SK-N-SH treated with all-trans-retinoic acid at 6 μM for 48 hours (cell line): ENCODE measurements around the gene RGS19.

Source experiments
- ATAC-seq: fragments of 200-7000 bp; cut with Tn5 transposase; 3 replicates; pipeline ENCODE4 v1.9.1; 2020; ENCODE audit warnings: mild to moderate bottlenecking, moderate library complexity
- ARNTL ChIP-seq: fragments of 450-650 bp; formaldehyde crosslinking; IDR thresholded peaks from 2 replicates; pipeline ENCODE4 v1.5.0; 2020; ENCODE audit warnings: low read depth, mild to moderate bottlenecking, moderate library complexity, borderline replicate concordance
- CSDC2 ChIP-seq: fragments of 250-450 bp; sonication (Bioruptor Pico); IDR thresholded peaks from 2 replicates; pipeline ENCODE4 v1.5.0; 2020; ENCODE audit warnings: mild to moderate bottlenecking, moderate library complexity
- CSRNP3 ChIP-seq: fragments of 250-450 bp; sonication (Bioruptor Pico); IDR thresholded peaks from 2 replicates; pipeline ENCODE4 v1.5.1; 2021; ENCODE audit warnings: mild to moderate bottlenecking, moderate library complexity
- ESRRG ChIP-seq: fragments of 250-450 bp; sonication (Bioruptor Pico); IDR thresholded peaks from 2 replicates; pipeline ENCODE4 v1.6.1; 2021; ENCODE audit warnings: mild to moderate bottlenecking
- POU6F1 ChIP-seq: fragments of 250-450 bp; sonication (Bioruptor Pico); IDR thresholded peaks from 2 replicates; pipeline ENCODE4 v1.8.0; 2021; ENCODE audit warnings: low read depth, mild to moderate bottlenecking, moderate library complexity, borderline replicate concordance
- PPARA ChIP-seq: fragments of 250-450 bp; sonication (Bioruptor Pico); IDR thresholded peaks from 2 replicates; pipeline ENCODE4 v1.5.0; 2020; ENCODE audit warnings: mild to moderate bottlenecking, borderline replicate concordance
- SNAI2 ChIP-seq: fragments of 250-450 bp; sonication (Bioruptor Pico); IDR thresholded peaks from 2 replicates; pipeline ENCODE4 v1.5.0; 2020; ENCODE audit warnings: mild to moderate bottlenecking, moderate library complexity
- TCF4 ChIP-seq: fragments of 250-450 bp; sonication (Bioruptor Pico); IDR thresholded peaks from 2 replicates; pipeline ENCODE4 v1.8.0; 2021; ENCODE audit warnings: mild to moderate bottlenecking, moderate library complexity, borderline replicate concordance
- TSHZ2 ChIP-seq: fragments of 250-450 bp; sonication (Bioruptor Pico); IDR thresholded peaks from 2 replicates; pipeline ENCODE4 v1.5.0; 2020; ENCODE audit warnings: mild to moderate bottlenecking, moderate library complexity
- ZC3H10 ChIP-seq: fragments of 250-450 bp; sonication (Bioruptor Pico); IDR thresholded peaks from 2 replicates; pipeline ENCODE4 v1.5.1; 2021; ENCODE audit warnings: mild to moderate bottlenecking, moderate library complexity
- ZFP3 ChIP-seq: fragments of 250-450 bp; sonication (Bioruptor Pico); IDR thresholded peaks from 2 replicates; pipeline ENCODE4 v1.5.0; 2020; ENCODE audit warnings: mild to moderate bottlenecking, moderate library complexity
- ZFP30 ChIP-seq: fragments of 450-650 bp; formaldehyde crosslinking; IDR thresholded peaks from 2 replicates; pipeline ENCODE4 v1.5.0; 2022; ENCODE audit warnings: mild to moderate bottlenecking, moderate library complexity
- ZNF565 ChIP-seq: fragments of 450-650 bp; formaldehyde crosslinking; conservative IDR thresholded peaks from 2 replicates; pipeline ENCODE4 v1.5.0; 2020; ENCODE audit warnings: low read depth, mild to moderate bottlenecking, moderate library complexity
- ZNF70 ChIP-seq: fragments of 450-650 bp; formaldehyde crosslinking; IDR thresholded peaks from 2 replicates; pipeline ENCODE4 v1.5.0; 2020; ENCODE audit warnings: mild to moderate bottlenecking, moderate library complexity
- ZNF8 ChIP-seq: fragments of 450-650 bp; formaldehyde crosslinking; IDR thresholded peaks from 2 replicates; pipeline ENCODE4 v1.5.0; 2020; ENCODE audit warnings: mild to moderate bottlenecking, moderate library complexity

The RGS19 gene

GRCh38 chr20:64108731-64109681, 29.7 kb upstream of the RGS19 start (continued):
- TF ChIP-seq CSRNP3 (CRISPR knock-in tag) (no peak), TCF4 (CRISPR knock-in tag) (no peak), ZC3H10 (no peak), SNAI2 (CRISPR knock-in tag) (no peak), POU6F1 (no peak)

- TF ChIP-seq PPARA (CRISPR knock-in tag) (no peak), ZNF8 (CRISPR knock-in tag) (no peak), ESRRG (CRISPR knock-in tag) (no peak), SNAI2 (CRISPR knock-in tag) (no peak), TCF4 (CRISPR knock-in tag) (no peak), ZFP30 (no peak), ZFP3 (CRISPR knock-in tag) (no peak), CSDC2 (CRISPR knock-in tag) (no peak), TSHZ2 (CRISPR knock-in tag) (no peak), ZNF565 (CRISPR knock-in tag) (no peak)
- ATAC-seq: no peak
Observed at GRCh38 chr20:64107736-64108457, 28.6 kb upstream of the RGS19 start.

GRCh38 chr20:64106981-64107735, 27.8 kb upstream of the RGS19 start, which contains the start of gene NPBWR2:
TSS of gene NPBWR2 (minus strand) at chr20:64107565. CDS start at chr20:64106831, 734 bp downstream.
- no peak for TF ChIP-seq ESRRG (CRISPR knock-in tag)
- TF ChIP-seq ZNF70 (CRISPR knock-in tag): no peak
- TF ChIP-seq ARNTL (CRISPR knock-in tag): no peak
- no peak for TF ChIP-seq TSHZ2 (CRISPR knock-in tag)
- TF ChIP-seq, all 23 proteins: peak for 0
- ATAC-seq: no peak
